Measurements from ENCODE around the gene WDR1. TPM values are rescaled to one million over a fixed set of nuclear protein-coding genes. Genes with fewer than 3 reads are reported as not detected.

WDR1 gene
- total RNA-seq, 2 experiments from 2014 or later, result 308 to 354 TPM

DNA sequence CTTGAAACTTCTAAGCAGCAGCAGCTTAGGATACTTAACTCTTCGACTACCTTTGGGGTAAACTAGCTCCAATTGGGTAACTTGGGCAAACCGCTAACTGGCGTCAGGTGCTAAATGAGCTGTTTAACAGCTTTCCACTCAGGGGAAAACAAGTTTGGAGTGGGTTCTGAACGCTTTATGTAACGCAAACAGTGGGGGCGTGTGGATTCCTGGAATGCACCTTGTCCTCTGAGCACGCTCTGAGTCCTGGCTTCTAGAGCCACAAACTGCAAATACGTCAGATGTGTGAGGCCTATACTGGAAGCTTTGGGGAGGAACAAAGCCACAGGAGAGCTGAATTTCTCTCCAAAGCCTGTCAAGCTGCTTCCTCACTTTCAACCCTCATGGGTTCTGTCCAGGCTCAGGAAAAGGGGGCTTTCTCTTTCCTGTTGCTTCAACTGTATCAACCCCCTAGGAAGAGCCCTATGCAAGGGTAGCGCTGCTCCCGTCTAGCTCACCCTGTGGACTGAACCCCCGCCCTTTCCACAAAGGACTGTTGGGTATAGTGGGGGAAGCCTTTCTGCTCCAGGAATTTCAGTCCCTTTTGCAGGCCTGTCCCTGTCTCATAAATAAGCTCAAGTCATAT, 4.5 kb upstream of the WDR1 start:
- H3K9me3 Mint-ChIP-seq (ENCODE audit: low read depth), result no peaks in the 10 kb centered on the region
- H3K36me3 Mint-ChIP-seq (ENCODE audit: low read depth), result peaks cover under 1% of the 10 kb centered on the region
- intact Hi-C loops (cut with DNase I, micrococcal nuclease), result no loop called here
- ChIA-PET POLR2A (interaction anchor here (1.1 to 1.5 kb wide), 2 partner anchors 8 to 25 kb away, joined by 3 to 4 read pairs; no protein-coding TSS in a partner anchor), CTCF (interaction anchor here (0.8 to 1.1 kb wide), 4 partner anchors 15 to 60 kb away, joined by 3 to 5 read pairs (median 3); no protein-coding TSS in a partner anchor)
- peaks cover 69% of the 10 kb centered on the region for H3K4me1 Mint-ChIP-seq
- no peak overlapping the region for H3K4me3 Mint-ChIP-seq
- no peaks in the 10 kb centered on the region for H3K27me3 Mint-ChIP-seq
- no peak overlapping the region for H3K27ac Mint-ChIP-seq
- DNase-seq (no peak), ATAC-seq (no peak)

DNA sequence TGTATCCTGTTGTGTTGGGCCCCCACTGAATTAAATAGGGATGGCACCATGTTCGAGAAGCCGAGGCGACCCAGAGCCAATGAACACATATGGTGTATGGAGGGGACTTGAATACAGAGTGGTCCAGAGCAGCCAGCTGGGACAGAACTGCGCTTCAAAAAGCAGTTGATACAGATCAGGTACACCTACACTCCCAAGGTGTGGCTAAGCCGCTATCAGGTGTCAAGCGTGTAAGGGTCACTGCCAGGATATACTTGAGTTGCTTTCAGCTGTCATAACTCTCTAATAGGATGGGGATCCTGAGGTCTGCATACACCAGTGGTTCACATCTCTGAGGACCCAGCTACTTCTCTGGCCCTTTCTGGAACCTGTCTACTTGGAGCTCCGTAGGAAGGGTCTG, 3.2 kb upstream of the WDR1 start:
- ChIA-PET POLR2A (interaction anchor here (0.7 to 3.8 kb wide), 4 partner anchors 25 to 484 kb away, joined by 3 to 59 read pairs (median 4); no protein-coding TSS in a partner anchor), CTCF (interaction anchor here (0.6 kb wide), 1 partner anchor 14 kb away, joined by 3 read pairs; no protein-coding TSS in a partner anchor)
- H3K27ac Mint-ChIP-seq, result no peak overlapping the region
- DNase-seq (no peak), ATAC-seq (no peak)
- peaks cover 13% of the 10 kb centered on the region for H3K36me3 Mint-ChIP-seq (ENCODE audit: low read depth)
- intact Hi-C loops (cut with DNase I, micrococcal nuclease), result loop anchor here in 1 of 2 experiments (5.0 kb wide), 1 partner anchor 512 kb away; no protein-coding TSS in a partner anchor
- no peak overlapping the region for H3K4me3 Mint-ChIP-seq
- H3K4me1 Mint-ChIP-seq, result peaks cover 69% of the 10 kb centered on the region
- no peaks in the 10 kb centered on the region for H3K9me3 Mint-ChIP-seq (ENCODE audit: low read depth)
- H3K27me3 Mint-ChIP-seq, result no peaks in the 10 kb centered on the region

DNA sequence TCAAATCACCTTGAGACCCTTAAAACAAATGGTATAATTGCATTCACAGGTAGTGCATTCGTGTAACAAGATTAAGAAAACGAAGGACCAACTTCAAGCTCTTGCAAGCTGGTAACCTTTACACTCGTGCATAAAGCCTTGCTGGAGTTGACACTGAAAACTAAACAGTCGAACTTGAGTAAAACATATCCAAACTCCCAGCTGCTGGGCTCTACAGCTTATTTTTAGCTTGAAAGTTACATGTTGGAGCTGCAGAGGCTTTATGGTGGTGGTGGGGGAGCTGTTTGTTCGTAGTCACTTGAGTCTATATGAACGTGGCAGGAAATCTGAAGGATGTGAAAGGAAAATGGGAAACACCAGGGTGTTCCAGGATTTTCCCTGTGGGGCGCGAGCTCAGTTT, 2.7 kb upstream of the WDR1 start:
- Mint-ChIP-seq H3K4me3 (no peak overlapping the region), H3K27me3 (no peaks in the 10 kb centered on the region), H3K27ac (peak overlapping the region; percentile 100), H3K36me3 (ENCODE audit: low read depth) (peaks cover 18% of the 10 kb centered on the region), H3K9me3 (ENCODE audit: low read depth) (no peaks in the 10 kb centered on the region), H3K4me1 (peaks cover 69% of the 10 kb centered on the region)
- ATAC-seq, result no peak
- CTCF ChIA-PET, result interaction anchor here (0.6 to 1.1 kb wide), 4 partner anchors 13 to 469 kb away, joined by 3 to 5 read pairs (median 4); no protein-coding TSS in a partner anchor
- POLR2A ChIA-PET, result interaction anchor here (0.7 to 3.8 kb wide), 6 partner anchors 12 to 483 kb away, joined by 3 to 59 read pairs (median 5); no protein-coding TSS in a partner anchor
- intact Hi-C loops (cut with DNase I, micrococcal nuclease), result loop anchor here in 1 of 2 experiments (5.0 kb wide), 1 partner anchor 512 kb away; no protein-coding TSS in a partner anchor
- no peak for DNase-seq

DNA sequence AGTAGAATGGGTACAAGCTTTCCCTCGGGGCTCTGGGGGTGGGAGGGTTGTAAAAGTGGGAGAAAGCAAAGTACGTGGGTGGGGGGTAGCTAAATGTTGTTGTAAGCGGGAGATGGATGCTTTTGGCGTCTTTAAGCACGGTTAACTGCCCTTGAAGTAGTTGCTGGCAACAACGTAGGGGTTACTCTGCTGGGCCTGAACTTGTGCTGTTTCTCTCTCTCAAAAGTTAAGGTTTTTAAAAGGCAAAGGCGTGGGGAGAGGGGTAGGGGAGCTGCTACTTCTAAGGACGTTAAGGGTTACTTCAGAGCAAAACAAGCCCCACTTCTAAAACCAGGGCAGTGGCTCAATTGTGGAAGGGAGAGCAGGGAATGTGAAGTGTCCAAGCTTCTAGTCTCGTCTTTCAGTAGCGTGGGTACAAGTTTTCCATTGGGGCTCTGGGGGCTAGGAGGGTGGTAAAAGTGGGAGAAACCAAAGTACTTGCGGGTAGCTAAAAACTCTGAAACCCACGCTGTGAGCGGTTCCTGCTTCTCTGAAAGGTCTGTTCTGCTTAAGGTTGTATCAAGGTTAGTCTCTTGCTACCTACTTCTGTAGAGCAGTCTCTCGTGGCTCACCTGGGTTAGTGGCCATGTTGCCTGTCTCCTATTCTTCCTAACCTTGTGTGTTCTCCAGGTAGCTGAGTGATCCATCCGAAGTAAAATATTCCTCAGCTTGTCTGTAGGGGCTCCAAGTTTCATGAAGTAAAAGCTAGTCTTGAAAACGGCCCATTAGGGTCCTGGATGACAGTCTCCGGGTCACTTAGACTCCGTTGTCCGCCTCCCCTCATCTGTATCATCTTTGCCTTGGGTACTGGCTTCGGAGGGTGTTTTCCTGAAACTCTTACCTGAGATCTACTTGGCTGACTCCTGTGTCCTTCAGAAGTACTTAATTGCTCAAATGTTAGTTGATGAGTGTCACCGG, 1.7 kb upstream of the WDR1 start:
- no peaks in the 10 kb centered on the region for H3K27me3 Mint-ChIP-seq
- DNase-seq (peak; percentile 51), ATAC-seq (peak; percentile 10)
- ChIA-PET CTCF (interaction anchor here (0.6 to 2.2 kb wide), 16 partner anchors 9 to 343 kb away, joined by 3 to 9 read pairs (median 4); no protein-coding TSS in a partner anchor), POLR2A (interaction anchor here (0.5 to 3.8 kb wide), 11 partner anchors 11 to 427 kb away, joined by 3 to 59 read pairs (median 5); partner anchors contain the start of gene ZNF518B)
- peak overlapping the region; percentile 100 for H3K27ac Mint-ChIP-seq
- peaks cover 28% of the 10 kb centered on the region for H3K36me3 Mint-ChIP-seq (ENCODE audit: low read depth)
- H3K4me3 Mint-ChIP-seq, result peak overlapping the region; percentile 89
- intact Hi-C loops (cut with DNase I, micrococcal nuclease), result loop anchor here in 1 of 2 experiments (5.0 kb wide), 1 partner anchor 511 kb away; no protein-coding TSS in a partner anchor
- H3K4me1 Mint-ChIP-seq, result peaks cover 69% of the 10 kb centered on the region
- H3K9me3 Mint-ChIP-seq (ENCODE audit: low read depth), result no peaks in the 10 kb centered on the region

DNA sequence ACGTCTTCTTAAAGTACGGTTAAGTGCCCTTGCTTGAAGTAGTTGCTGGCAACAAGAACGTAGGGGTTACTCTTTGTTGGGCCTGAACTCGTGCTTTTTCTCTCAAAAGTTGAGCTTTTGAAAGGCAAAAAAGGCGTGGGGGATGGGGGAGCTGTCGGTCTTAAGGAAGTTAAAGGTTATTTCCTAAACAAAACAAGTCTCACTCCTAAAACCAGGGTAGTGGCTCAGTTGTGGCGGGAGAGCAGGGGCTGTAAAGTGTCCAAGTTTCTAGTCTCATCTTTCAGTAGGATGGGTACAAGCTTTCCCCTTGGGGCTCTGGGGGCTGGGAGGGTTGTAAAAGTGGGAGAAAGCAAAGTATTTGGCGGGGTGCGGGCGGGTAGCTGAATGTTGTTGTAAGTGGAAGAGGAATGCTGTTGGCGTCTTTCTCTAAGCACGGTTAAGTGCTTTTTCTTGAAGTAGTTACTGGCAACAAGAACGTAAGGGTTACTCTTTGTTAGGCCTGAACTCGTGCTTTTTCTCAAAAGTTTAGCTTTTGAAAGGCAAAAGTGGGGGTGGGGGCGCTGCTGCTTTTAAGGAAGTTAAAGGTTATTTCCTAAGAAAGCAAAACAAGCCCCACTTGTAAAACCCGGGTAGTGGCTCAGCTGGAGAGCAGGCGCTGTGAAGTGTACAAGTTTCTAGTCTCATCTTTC, 904 bp upstream of the WDR1 start:
- ChIA-PET CTCF (interaction anchor here (0.6 to 2.2 kb wide), 15 partner anchors 8 to 344 kb away, joined by 3 to 9 read pairs (median 4); no protein-coding TSS in a partner anchor), POLR2A (interaction anchor here (0.5 to 3.8 kb wide), 15 partner anchors 10 to 856 kb away, joined by 3 to 59 read pairs (median 5); partner anchors contain the start of gene ZNF518B)
- Mint-ChIP-seq H3K36me3 (ENCODE audit: low read depth) (peaks cover 34% of the 10 kb centered on the region), H3K9me3 (ENCODE audit: low read depth) (no peaks in the 10 kb centered on the region), H3K27ac (peak overlapping the region; percentile 100), H3K4me1 (peaks cover 69% of the 10 kb centered on the region), H3K4me3 (peak overlapping the region; percentile 89), H3K27me3 (no peaks in the 10 kb centered on the region)
- intact Hi-C loops (cut with DNase I, micrococcal nuclease), result loop anchor here (1.0 to 5.0 kb wide), 5 partner anchors 63 to 510 kb away; no protein-coding TSS in a partner anchor
- DNase-seq (peak; percentile 69), ATAC-seq (peak; percentile 4)

DNA sequence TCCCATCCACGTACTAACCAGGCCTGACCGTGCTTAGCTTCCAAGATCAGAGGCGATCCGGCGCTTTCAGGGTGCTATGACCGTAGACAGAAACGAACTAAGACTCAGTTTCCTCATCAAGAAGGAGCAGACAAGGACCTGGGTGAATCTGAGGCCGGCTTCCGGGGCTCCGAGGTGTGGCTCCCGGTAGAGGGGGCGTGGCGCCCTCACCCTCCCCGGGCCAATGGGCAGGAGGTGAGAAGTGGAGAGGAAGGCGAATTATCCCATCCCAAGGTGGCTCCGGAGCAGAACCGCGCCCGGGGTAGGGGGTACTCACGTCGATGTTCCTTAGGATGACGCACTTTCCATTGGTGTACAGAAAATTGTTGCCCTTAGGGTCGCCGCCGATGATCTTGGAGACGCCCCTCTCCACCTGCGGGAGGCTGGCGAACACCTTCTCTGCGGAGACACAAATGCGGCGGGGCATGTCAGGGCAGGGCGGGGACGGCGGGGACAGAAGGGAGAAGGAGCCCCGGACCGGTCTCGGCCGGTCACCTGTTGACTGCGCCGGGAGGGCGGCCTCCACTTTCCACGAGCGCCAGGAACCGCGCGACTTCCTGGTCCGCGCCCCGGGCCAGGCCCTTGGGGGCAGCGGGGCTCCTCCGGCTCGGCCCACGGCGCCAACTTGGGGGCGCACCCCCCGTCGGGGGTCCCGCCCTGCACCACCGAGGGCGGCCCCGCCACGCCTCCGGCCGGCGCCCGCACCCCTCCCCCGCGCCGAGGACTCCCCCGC, 616 bp downstream of the WDR1 start:
- Mint-ChIP-seq H3K27me3 (no peaks in the 10 kb centered on the region), H3K4me3 (peak overlapping the region; percentile 96), H3K4me1 (peaks cover 75% of the 10 kb centered on the region), H3K9me3 (ENCODE audit: low read depth) (no peaks in the 10 kb centered on the region), H3K27ac (peak overlapping the region; percentile 90), H3K36me3 (ENCODE audit: low read depth) (peaks cover 48% of the 10 kb centered on the region)
- CTCF ChIA-PET, result interaction anchor here (0.7 to 0.9 kb wide), 2 partner anchors 9 to 10 kb away, joined by 3 to 4 read pairs; no protein-coding TSS in a partner anchor
- intact Hi-C loops (cut with DNase I, micrococcal nuclease), result loop anchor here (1.0 to 5.0 kb wide), 7 partner anchors 10 to 509 kb away; partner anchors contain the start of gene ZNF518B (in 1 of the 2)
- ATAC-seq, result peak; percentile 54
- DNase-seq, result peak; percentile 86
- POLR2A ChIA-PET, result interaction anchor here (2.3 to 3.8 kb wide), 4 partner anchors 9 to 21 kb away, joined by 8 to 59 read pairs (median 30); no protein-coding TSS in a partner anchor

DNA sequence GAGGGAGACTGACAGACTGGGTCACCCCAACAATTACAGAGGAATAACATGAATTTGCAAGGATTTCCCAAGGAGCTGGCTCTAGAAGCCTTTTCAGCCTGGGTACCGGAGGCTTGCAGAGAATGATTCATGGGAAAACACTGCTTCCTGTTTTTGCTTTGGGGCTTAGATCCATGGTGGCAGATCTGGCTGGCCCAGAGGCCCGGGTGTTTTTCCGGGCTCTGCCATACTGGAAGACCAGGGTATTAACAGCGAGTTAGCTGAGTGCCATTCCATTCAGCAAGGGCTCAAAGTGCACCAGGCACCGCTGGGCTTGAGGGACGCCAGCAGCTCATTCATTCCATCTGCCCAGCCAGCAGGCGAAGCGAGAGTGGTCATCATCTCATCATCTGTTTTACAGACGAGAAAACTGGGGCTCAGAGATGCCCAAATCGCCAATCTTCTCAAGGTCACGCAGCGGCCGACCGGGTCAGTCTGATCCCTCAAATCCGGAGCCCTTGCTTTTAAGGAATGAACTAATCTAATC, 1.3 kb downstream of the WDR1 start:
- ATAC-seq, result no peak
- ChIA-PET POLR2A (interaction anchor here (2.3 kb wide), 1 partner anchor 19 kb away, joined by 8 read pairs; no protein-coding TSS in a partner anchor), CTCF (interaction anchor here (0.5 to 0.9 kb wide), 3 partner anchors 9 to 43 kb away, joined by 3 to 4 read pairs (median 3); no protein-coding TSS in a partner anchor)
- peaks cover 53% of the 10 kb centered on the region for H3K36me3 Mint-ChIP-seq (ENCODE audit: low read depth)
- peak overlapping the region; percentile 96 for H3K4me3 Mint-ChIP-seq
- intact Hi-C loops (cut with DNase I, micrococcal nuclease), result loop anchor here (1.0 to 5.0 kb wide), 2 partner anchors 9 to 508 kb away; no protein-coding TSS in a partner anchor
- no peaks in the 10 kb centered on the region for H3K9me3 Mint-ChIP-seq (ENCODE audit: low read depth)
- H3K27me3 Mint-ChIP-seq, result no peaks in the 10 kb centered on the region
- H3K4me1 Mint-ChIP-seq, result peaks cover 76% of the 10 kb centered on the region
- DNase-seq, result no peak
- H3K27ac Mint-ChIP-seq, result peak overlapping the region; percentile 90

DNA sequence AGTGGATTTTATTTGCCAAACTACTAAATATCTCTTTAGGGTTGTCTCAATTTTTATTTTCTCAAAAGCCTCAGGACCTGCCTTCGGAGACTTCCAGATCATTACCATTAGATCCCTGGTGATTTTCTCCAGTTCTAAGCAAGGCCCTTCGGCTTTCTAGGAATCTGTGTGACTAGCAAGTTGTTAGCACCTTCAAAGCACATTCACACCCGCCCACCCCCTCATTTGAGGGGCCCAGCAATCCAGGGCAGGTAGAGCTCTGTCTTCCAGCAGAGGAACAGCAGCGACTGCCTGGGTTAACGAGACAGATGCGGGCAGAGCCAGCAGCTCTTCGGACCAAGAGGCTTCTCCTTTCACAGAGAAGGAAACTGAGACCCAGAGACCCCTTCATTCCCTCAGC, 2.0 kb downstream of the WDR1 start:
- ChIA-PET CTCF (no interaction called here), POLR2A (interaction anchor here (2.3 kb wide), 1 partner anchor 18 kb away, joined by 8 read pairs; no protein-coding TSS in a partner anchor)
- ATAC-seq, result no peak
- intact Hi-C loops (cut with DNase I, micrococcal nuclease), result loop anchor here (1.0 to 5.0 kb wide), 2 partner anchors 8 to 507 kb away; no protein-coding TSS in a partner anchor
- DNase-seq, result no peak
- Mint-ChIP-seq H3K36me3 (ENCODE audit: low read depth) (peaks cover 60% of the 10 kb centered on the region), H3K27ac (peak overlapping the region; percentile 90), H3K4me1 (peaks cover 77% of the 10 kb centered on the region), H3K4me3 (peak overlapping the region; percentile 96), H3K27me3 (no peaks in the 10 kb centered on the region), H3K9me3 (ENCODE audit: low read depth) (no peaks in the 10 kb centered on the region)

DNA sequence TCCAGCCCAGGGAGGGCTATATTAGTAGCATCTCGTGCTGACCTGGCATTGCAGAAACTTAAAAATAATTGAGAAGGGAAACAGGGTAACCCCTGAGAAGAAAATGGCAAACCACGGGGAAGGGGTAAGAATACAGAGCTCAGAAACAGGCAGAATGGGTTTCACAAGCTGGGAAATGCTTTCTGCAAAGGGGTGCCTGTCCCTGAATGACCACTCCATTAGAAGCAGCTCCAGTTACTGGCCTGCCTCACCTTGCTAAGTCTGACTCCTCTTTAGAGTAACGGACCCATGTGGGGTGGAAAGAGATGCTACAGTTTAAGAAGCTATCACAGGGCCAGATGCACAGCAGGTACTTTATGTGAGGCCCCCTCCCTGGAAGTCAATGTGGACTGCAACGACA, 2.5 kb downstream of the WDR1 start:
- peaks cover 77% of the 10 kb centered on the region for H3K4me1 Mint-ChIP-seq
- ATAC-seq, result no peak
- peak overlapping the region; percentile 96 for H3K4me3 Mint-ChIP-seq
- intact Hi-C loops (cut with DNase I, micrococcal nuclease), result no loop called here
- ChIA-PET CTCF (interaction anchor here (0.5 kb wide), 1 partner anchor 382 kb away, joined by 3 read pairs; no protein-coding TSS in a partner anchor), POLR2A (interaction anchor here (2.3 kb wide), 1 partner anchor 17 kb away, joined by 8 read pairs; no protein-coding TSS in a partner anchor)
- H3K36me3 Mint-ChIP-seq (ENCODE audit: low read depth), result peaks cover 65% of the 10 kb centered on the region
- H3K9me3 Mint-ChIP-seq (ENCODE audit: low read depth), result no peaks in the 10 kb centered on the region
- peak overlapping the region; percentile 90 for H3K27ac Mint-ChIP-seq
- no peak for DNase-seq
- H3K27me3 Mint-ChIP-seq, result no peaks in the 10 kb centered on the region

Data from activated CD4-positive, alpha-beta T cell treated with anti-CD3 and anti-CD28 coated beads for 36 hours (primary cell).